HAP-1 (cell line): ENCODE data around the gene HOXA6.
A peak's percentile ranks its signal among the peaks of the same experiment; 100 is the strongest.

ENCODE experiments used
- DNase-seq, 2 experiments: peaks; one replicate each; pipeline ENCODE4 v3.0.0-alpha.2; 2016 to 2020; ENCODE audit warnings: low spot score in 2 of 2
- H3K27me3 ChIP-seq: fragments of 250-450 bp; sonication (Bioruptor Pico); 2 replicates; pipeline ENCODE4 v1.5.1; 2020; ENCODE audit warnings: low read depth, mild to moderate bottlenecking, moderate library complexity
- H3K36me3 ChIP-seq: fragments of 250-450 bp; sonication (Bioruptor Pico); replicated peaks from 2 replicates; pipeline ENCODE4 v1.5.1; 2020; ENCODE audit warnings: mild to moderate bottlenecking
- H3K4me1 ChIP-seq: fragments of 250-450 bp; sonication (Bioruptor Pico); 2 replicates; pipeline ENCODE4 v1.5.1; 2020; ENCODE audit warnings: mild to moderate bottlenecking
- H3K4me3 ChIP-seq: fragments of 250-450 bp; sonication (Bioruptor Pico); 2 replicates; pipeline ENCODE4 v1.5.1; 2020; ENCODE audit warnings: mild to moderate bottlenecking, moderate library complexity
- H3K9me3 ChIP-seq: fragments of 250-450 bp; sonication (Bioruptor Pico); 2 replicates; pipeline ENCODE4 v1.5.1; 2020; ENCODE audit warnings: mild to moderate bottlenecking, moderate library complexity
- in situ Hi-C: fragments of 300-500 bp; cut with MboI; formaldehyde crosslinking; loops from 3 replicates; pipeline ENCODE4 v1.14.3; 2020; ENCODE audit warnings: low sequenced_read_pairs, inconsistent platforms, mixed read lengths

Gene HOXA6

DNA sequence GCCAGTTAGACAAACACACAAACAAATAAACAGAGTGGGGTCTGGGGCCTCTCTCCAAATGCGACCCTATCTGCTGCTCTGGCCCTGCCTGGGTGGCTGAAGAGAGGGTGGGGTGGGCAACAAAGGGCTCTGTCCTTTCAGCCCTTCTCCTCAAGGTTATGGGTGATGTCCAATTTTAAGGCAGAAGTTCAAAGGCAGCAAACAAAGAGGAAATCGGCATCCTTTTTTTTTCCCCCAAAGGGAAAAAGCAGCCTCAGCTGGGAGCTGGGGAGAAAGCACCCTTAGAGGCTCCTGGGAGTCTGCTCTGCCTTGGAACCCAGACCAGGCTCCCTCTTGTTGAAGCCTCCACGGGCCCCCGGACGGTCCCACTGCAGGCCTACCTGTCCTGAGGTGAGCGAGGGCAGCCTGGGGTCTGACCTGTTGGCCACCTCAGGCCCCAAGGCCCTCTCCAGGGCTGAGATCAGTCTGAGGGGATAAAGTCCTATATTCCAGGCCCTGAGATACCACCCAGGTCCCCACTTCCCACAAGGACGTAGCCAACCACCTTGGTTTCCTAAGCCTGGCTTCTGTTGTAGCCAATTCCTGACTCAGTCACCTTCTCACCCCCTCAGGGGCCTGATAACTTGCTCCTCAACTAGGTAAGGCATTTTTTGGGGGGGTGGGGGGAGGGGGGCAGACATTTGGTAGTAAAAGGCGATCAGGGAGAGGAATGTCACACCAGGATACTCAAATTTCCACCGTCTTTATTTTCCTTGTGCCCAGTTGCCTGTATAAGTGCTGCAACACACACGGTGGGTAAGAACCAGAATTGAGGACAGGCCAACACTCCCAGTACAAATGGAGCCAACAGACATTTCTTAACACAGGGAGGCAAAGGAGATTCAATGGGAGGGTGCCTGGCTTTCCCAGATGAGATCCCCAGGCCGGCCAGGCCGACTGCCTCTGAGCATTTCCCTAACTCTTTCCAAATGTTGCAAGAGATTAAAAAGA is 33.2 kb upstream of the HOXA6 start:
- peak overlapping the region; percentile 26 for H3K4me3 ChIP-seq
- peak in 1 of 2 experiments; percentile 8 for DNase-seq
- peaks cover 23% of the 10 kb centered on the region for H3K4me1 ChIP-seq
- in situ Hi-C loops = no loop called here
- H3K9me3 ChIP-seq = no peaks in the 10 kb centered on the region
- no peaks in the 10 kb centered on the region for H3K27me3 ChIP-seq
- peaks cover 12% of the 10 kb centered on the region for H3K36me3 ChIP-seq

- Histone ChIP-seq H3K4me3 (peak overlapping the region; percentile 26), H3K27me3 (no peaks in the 10 kb centered on the region), H3K4me1 (peaks cover 24% of the 10 kb centered on the region), H3K36me3 (peaks cover 12% of the 10 kb centered on the region), H3K9me3 (no peaks in the 10 kb centered on the region)
- DNase-seq = peak; percentile 76 to 92
- in situ Hi-C loops = no loop called here
Measured at GRCh38 chr7:27179503-27180430, 32.2 kb upstream of the HOXA6 start.

GRCh38 chr7:27179030-27179429 is 31.5 kb upstream of the HOXA6 start:
- Histone ChIP-seq H3K4me1 (peaks cover 29% of the 10 kb centered on the region), H3K27me3 (no peaks in the 10 kb centered on the region), H3K36me3 (peaks cover 12% of the 10 kb centered on the region), H3K9me3 (no peaks in the 10 kb centered on the region), H3K4me3 (no peak overlapping the region)
- DNase-seq = peak in 1 of 2 experiments; percentile 18
- in situ Hi-C loops = no loop called here

DNA sequence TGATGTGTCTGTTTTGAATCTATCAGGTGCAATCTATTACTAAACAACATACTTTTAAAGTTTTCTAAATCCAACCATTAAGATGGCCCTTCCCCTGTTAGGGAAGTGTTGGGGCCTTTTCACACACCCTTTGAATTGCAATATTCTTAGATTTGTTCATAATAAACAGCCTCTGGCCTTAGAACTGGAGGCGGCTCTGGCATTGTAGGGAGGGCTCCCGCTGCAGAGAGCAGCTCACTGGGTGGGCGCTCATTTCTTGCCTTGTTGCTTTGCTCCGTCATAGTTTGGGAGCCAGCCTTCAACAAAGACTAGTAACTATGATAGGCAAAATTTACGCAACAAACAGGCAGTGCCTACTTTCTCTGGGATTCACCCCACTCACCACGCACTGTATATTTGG is 30.8 kb upstream of the HOXA6 start:
- H3K27me3 ChIP-seq = no peaks in the 10 kb centered on the region
- H3K4me1 ChIP-seq = peaks cover 29% of the 10 kb centered on the region
- in situ Hi-C loops = no loop called here
- peaks cover 12% of the 10 kb centered on the region for H3K36me3 ChIP-seq
- H3K4me3 ChIP-seq = no peak overlapping the region
- H3K9me3 ChIP-seq = no peaks in the 10 kb centered on the region
- peak in 1 of 2 experiments; percentile 38 for DNase-seq

DNA sequence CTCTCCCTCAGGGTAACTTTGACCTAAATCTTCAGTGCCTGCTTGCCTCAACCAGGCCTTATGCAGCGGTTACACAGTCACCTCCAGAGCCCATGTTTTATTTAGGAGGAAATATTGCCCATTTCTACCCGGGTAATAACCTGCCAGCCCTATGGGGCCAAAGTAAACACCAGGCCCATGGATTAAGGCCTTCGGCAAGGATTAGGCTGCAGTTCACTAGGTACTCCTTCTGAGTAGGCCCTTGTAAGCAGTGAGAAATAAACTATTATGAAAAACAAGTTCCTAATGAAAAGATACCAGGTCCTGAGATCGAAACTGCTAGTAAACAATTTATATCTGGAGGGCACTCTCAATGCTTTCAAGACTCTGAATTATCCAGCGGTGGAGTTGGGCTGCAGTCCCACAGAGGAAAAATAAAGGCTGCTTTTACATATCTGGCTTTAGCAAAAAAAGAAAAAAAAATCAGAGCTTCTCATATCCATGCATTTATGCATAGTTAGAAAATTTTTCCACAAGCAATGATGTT is 30.3 kb upstream of the HOXA6 start:
- in situ Hi-C loops = no loop called here
- no peaks in the 10 kb centered on the region for H3K9me3 ChIP-seq
- H3K4me3 ChIP-seq = no peak overlapping the region

GRCh38 chr7:27176962-27177794 is 29.6 kb upstream of the HOXA6 start:
- Histone ChIP-seq H3K9me3 (no peaks in the 10 kb centered on the region), H3K27me3 (no peaks in the 10 kb centered on the region), H3K36me3 (peaks cover 9% of the 10 kb centered on the region), H3K4me3 (no peak overlapping the region), H3K4me1 (peaks cover 23% of the 10 kb centered on the region)
- DNase-seq = peak in 1 of 2 experiments; percentile 6
- in situ Hi-C loops = no loop called here

More for the DNA sequence above, 30.3 kb upstream of the HOXA6 start:
- Histone ChIP-seq H3K27me3 (no peaks in the 10 kb centered on the region), H3K36me3 (peaks cover 12% of the 10 kb centered on the region), H3K4me1 (peaks cover 27% of the 10 kb centered on the region)
- peak in 1 of 2 experiments; percentile 20 for DNase-seq

- in situ Hi-C loops = no loop called here
- peak in 1 of 2 experiments; percentile 6 for DNase-seq
- H3K9me3 ChIP-seq = no peaks in the 10 kb centered on the region
- no peaks in the 10 kb centered on the region for H3K27me3 ChIP-seq
- no peak overlapping the region for H3K4me3 ChIP-seq
- H3K36me3 ChIP-seq = peaks cover 10% of the 10 kb centered on the region
- peaks cover 23% of the 10 kb centered on the region for H3K4me1 ChIP-seq
Measured at GRCh38 chr7:27176524-27176845, 28.9 kb upstream of the HOXA6 start.

DNA sequence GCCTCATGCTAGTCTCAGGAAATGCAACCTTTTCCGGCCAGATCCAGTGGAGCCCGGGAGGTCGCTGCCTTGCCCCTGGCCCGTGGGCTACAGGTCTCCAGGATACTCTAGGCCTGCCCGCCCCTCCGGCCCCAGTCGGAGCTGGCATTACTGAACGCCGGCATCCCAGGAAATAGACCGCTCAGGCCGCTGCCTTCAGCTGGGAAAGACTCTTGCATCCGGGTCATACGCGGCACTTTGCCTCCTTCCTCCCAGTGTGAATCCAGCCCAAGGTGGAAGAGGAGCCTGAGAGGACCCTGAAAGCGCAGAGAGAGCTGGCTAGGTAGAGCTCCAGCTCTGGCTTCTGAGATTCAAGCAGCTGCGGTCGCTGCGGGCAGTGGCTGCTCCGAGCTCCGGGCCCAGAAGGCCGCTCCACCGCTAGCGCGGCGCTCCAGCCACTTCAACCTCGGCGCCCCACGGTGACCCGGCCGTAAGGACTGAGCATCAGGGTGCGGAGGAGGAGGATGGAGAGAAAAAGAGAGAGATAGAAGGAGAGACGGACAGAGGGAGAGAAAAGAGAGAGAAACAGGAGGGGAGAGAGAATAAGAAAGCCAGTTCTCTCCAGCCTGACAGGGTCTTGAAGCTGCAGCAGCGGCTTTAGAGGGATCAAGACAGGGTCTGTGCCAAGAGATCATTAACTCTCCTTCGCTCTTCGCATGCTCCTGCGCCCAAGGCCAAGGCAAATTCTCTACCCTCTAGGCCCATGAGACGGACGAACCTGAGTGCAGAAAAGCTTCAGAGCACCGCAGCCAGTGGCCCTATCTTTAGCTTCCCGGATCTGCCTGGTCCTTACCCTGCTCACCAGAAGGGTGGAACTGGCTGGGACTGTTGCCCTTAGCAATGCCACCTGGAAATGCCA is 28.3 kb upstream of the HOXA6 start:
- no peak for DNase-seq
- Histone ChIP-seq H3K4me1 (peaks cover 23% of the 10 kb centered on the region), H3K27me3 (no peaks in the 10 kb centered on the region), H3K4me3 (no peak overlapping the region), H3K36me3 (peaks cover 11% of the 10 kb centered on the region), H3K9me3 (no peaks in the 10 kb centered on the region)
- in situ Hi-C loops = no loop called here

- Histone ChIP-seq H3K4me3 (peak overlapping the region; percentile 70; the same call in 1 of the 2 replicates), H3K27me3 (no peaks in the 10 kb centered on the region), H3K9me3 (no peaks in the 10 kb centered on the region), H3K4me1 (peaks cover 16% of the 10 kb centered on the region), H3K36me3 (peaks cover 11% of the 10 kb centered on the region)
- in situ Hi-C loops = loop anchor here (25.0 kb wide), 1 partner anchor 963 kb away; the partner anchor contains the start of genes CBX3 and HNRNPA2B1
- peak in 1 of 2 experiments; percentile 71 for DNase-seq
Measured at GRCh38 chr7:27174874-27175625, 27.5 kb upstream of the HOXA6 start.

DNA sequence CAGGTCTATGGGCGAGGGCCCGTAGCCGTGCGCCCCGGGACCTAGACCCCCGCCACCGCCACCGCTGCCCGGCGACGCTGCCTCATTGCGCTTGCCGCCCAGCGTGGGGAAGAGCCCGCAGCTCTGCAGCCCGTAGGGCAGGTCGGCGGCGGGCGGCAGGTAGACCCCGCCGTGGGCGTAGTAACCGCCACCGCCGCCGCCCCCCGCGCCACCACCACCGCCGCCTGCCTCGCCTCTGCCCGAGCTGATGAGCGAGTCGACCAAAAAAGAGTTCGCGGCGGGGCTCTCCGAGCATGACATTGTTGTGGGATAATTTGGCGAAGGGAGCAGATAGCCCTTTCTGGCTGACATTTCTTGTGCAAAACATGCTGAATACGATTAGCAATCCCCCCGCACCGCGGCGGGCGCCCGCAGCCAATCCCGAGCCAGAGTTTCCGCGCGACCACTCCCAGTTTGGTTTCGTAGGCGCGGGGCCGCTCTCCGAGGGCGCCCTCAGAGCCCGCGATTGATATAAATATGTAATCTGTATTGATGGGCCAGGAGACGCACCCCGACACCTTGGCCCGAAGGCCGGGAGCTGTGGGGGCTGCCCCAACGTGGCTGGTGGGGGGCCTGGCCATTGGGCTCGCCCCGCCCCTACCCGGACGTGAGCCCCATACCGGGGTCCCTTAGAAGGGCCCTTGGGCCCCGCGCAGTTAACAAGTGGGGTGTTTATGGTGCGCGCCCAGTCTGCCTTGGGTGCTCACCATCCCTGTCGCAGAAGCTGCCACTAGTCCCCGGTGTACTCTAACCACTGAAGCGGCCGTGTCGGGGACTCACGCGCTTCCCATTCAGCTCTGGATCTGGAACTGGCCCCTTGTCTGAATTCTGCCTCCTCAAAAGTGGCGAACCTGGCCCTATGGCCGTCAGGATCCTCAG is 26.6 kb upstream of the HOXA6 start, which contains the start of gene HOXA10:
TSS of gene HOXA10 (minus strand) at position 365 of the 918 bp plus-strand sequence. CDS start at position 351, 14 bp downstream.
- peak; percentile 68 to 83 for DNase-seq
- Histone ChIP-seq H3K9me3 (no peaks in the 10 kb centered on the region), H3K36me3 (peaks cover 15% of the 10 kb centered on the region), H3K4me1 (peaks cover 11% of the 10 kb centered on the region), H3K27me3 (no peaks in the 10 kb centered on the region), H3K4me3 (peak within 1 kb of the TSS; percentile 70)
- in situ Hi-C loops = loop anchor here (25.0 kb wide), 1 partner anchor 962 kb away; the partner anchor contains the start of genes CBX3 and HNRNPA2B1
